HepG2 (cell line): Measurements from ENCODE around the gene CCNA2. TPM values are rescaled to one million over a fixed set of nuclear protein-coding genes. Genes with fewer than 3 reads are reported as not detected.

Source experiments
- AGO1 ChIP-seq: fragments of 200-400 bp; formaldehyde crosslinking; IDR thresholded peaks from 2 replicates; pipeline ENCODE4 v1.6.1; 2017; ENCODE audit warnings: mild to moderate bottlenecking, low read depth, low read length, moderate library complexity; ENCODE audit not compliant: poor library complexity, severe bottlenecking
- FOSL2 ChIP-seq: sonication (generic); formaldehyde crosslinking; IDR thresholded peaks from 2 replicates; pipeline ENCODE4 v1.4.0; 2020; ENCODE audit warnings: missing genetic modification reagents
- HCFC1 ChIP-seq: fragments of 150-350 bp; IDR thresholded peaks from 2 replicates; pipeline ENCODE4 v1.6.1; 2014; ENCODE audit warnings: low read depth, low read length
- KLF9 ChIP-seq: IDR thresholded peaks from 2 replicates; pipeline ENCODE4 v1.6.1; 2016; ENCODE audit warnings: low read depth
- MIER3 ChIP-seq: IDR thresholded peaks from 2 replicates; pipeline ENCODE4 v1.6.1; 2016; ENCODE audit warnings: missing compliant biosample characterization, borderline replicate concordance
- MYNN ChIP-seq: sonication (generic); formaldehyde crosslinking; IDR thresholded peaks from 2 replicates; pipeline ENCODE4 v1.4.0; 2020; ENCODE audit warnings: mild to moderate bottlenecking, low read depth, missing genetic modification reagents
- RAD51 ChIP-seq: fragments of 450-650 bp; IDR thresholded peaks from 2 replicates; pipeline ENCODE4 v1.6.1; 2016; ENCODE audit warnings: borderline replicate concordance
- RBM39 ChIP-seq: fragments of 200-400 bp; formaldehyde crosslinking; IDR thresholded peaks from one replicate; pipeline ENCODE4 v1.6.1; 2018; ENCODE audit warnings: antibody characterized with exemption, mild to moderate bottlenecking, low read depth, low read length; ENCODE audit not compliant: poor library complexity, severe bottlenecking
- REXO4 ChIP-seq: sonication (generic); formaldehyde crosslinking; IDR thresholded peaks from 2 replicates; pipeline ENCODE4 v1.8.0; 2022; ENCODE audit warnings: missing genetic modification reagents, mild to moderate bottlenecking, borderline replicate concordance
- SATB2 ChIP-seq: sonication (generic); formaldehyde crosslinking; IDR thresholded peaks from 2 replicates; pipeline ENCODE4 v1.5.0; 2020; ENCODE audit warnings: missing genetic modification reagents
- SIN3B ChIP-seq: fragments of 150-350 bp; IDR thresholded peaks from 2 replicates; pipeline ENCODE4 v1.6.1; 2014; ENCODE audit warnings: low read length
- SOX6 ChIP-seq, 2 experiments: fragments of 450-650 bp in 1 of 2; sonication (generic) in 1 of 2; formaldehyde crosslinking in 1 of 2; IDR thresholded peaks; 2 replicates each; pipeline versions ENCODE4 v1.4.0 to v1.6.1; 2017 to 2020; ENCODE audit warnings: antibody characterized with exemption in 1 of 2, mild to moderate bottlenecking in 1 of 2, missing genetic modification reagents in 1 of 2
- TBL1XR1 ChIP-seq: fragments of 150-350 bp; IDR thresholded peaks from 2 replicates; pipeline ENCODE4 v1.6.1; 2014; ENCODE audit warnings: borderline replicate concordance, low read length; ENCODE audit not compliant: partially characterized antibody
- TCF7 ChIP-seq: sonication (generic); IDR thresholded peaks from 2 replicates; pipeline ENCODE4 v1.6.1; 2016; ENCODE audit warnings: antibody characterized with exemption, low read depth
- U2AF1 ChIP-seq: fragments of 200-400 bp; formaldehyde crosslinking; optimal IDR thresholded peaks from 2 replicates; pipeline ENCODE3; 2017; ENCODE audit warnings: mild to moderate bottlenecking, low read depth, low read length
- ZBTB25 ChIP-seq: IDR thresholded peaks from 2 replicates; pipeline ENCODE4 v1.6.1; 2018; ENCODE audit warnings: missing genetic modification reagents
- ZMYM3 ChIP-seq: sonication (generic); formaldehyde crosslinking; IDR thresholded peaks from 2 replicates; pipeline ENCODE4 v1.5.1; 2020; ENCODE audit warnings: mild to moderate bottlenecking, missing genetic modification reagents
- ZNF337 ChIP-seq: sonication (generic); formaldehyde crosslinking; IDR thresholded peaks from 2 replicates; pipeline ENCODE4 v1.5.1; 2020; ENCODE audit warnings: missing genetic modification reagents, low read depth, mild to moderate bottlenecking, borderline replicate concordance
- ZNF570 ChIP-seq: sonication (generic); formaldehyde crosslinking; IDR thresholded peaks from 2 replicates; pipeline ENCODE4 v1.4.0; 2020; ENCODE audit warnings: mild to moderate bottlenecking, missing genetic modification reagents, borderline replicate concordance
- ZNF576 ChIP-seq: sonication (generic); formaldehyde crosslinking; IDR thresholded peaks from 2 replicates; pipeline ENCODE4 v1.4.0; 2020; ENCODE audit warnings: mild to moderate bottlenecking, missing genetic modification reagents
- ZNF709 ChIP-seq: sonication (generic); formaldehyde crosslinking; IDR thresholded peaks from 2 replicates; pipeline ENCODE4 v1.5.0; 2020; ENCODE audit warnings: mild to moderate bottlenecking, missing genetic modification reagents
- ZSCAN9 ChIP-seq: IDR thresholded peaks from 2 replicates; pipeline ENCODE4 v1.6.1; 2016; ENCODE audit warnings: borderline replicate concordance
- ZXDC ChIP-seq: sonication (generic); formaldehyde crosslinking; IDR thresholded peaks from 2 replicates; pipeline ENCODE4 v1.5.0; 2020; ENCODE audit warnings: mild to moderate bottlenecking, missing genetic modification reagents
- polyA plus RNA-seq, 8 experiments: library from polyadenylated mRNA; depleted of rRNA in 3 of 8; stranded (reverse) in 7 of 8; unstranded in 1 of 8; fragments of >200 nt; fragmentation: Illumina TruSeq in 4 of 8; extraction: Trizol in 4 of 8; gene quantifications; 2 replicates each; pipeline versions ENCODE4 v1.2.1 to v1.2.3, GENCODE V29; 2011 to 2016; ENCODE audit warnings: low read depth in 4 of 8, missing spikeins in 1 of 8, mixed read lengths in 1 of 8; ENCODE audit not compliant: insufficient read depth in 1 of 8
- total RNA-seq, 5 experiments: library from RNA; depleted of rRNA; stranded (reverse); fragments of >200 nt; fragmentation: Illumina TruSeq; extraction: Trizol; gene quantifications; 2 replicates each; pipeline ENCODE4 v1.2.3, GENCODE V29; 2016; ENCODE audit warnings: low read depth in 1 of 5
- TF ChIP-seq, protein P1 (sequence below): sonication (generic); formaldehyde crosslinking; IDR thresholded peaks from 2 replicates; pipeline ENCODE4 v1.4.0; 2020; ENCODE audit warnings: mild to moderate bottlenecking, missing genetic modification reagents
- TF ChIP-seq, protein P2 (sequence below): sonication (generic); formaldehyde crosslinking; IDR thresholded peaks from 2 replicates; pipeline ENCODE4 v1.4.0; 2020; ENCODE audit warnings: low read depth, mild to moderate bottlenecking, missing genetic modification reagents

The CCNA2 gene
- total and polyA plus RNA-seq, 2 of the 13 experiments (the other 11 are each of a cell fraction or from before 2014, with no cell fraction given), result 31.3 to 105 TPM

- TF ChIP-seq, protein P1, sequence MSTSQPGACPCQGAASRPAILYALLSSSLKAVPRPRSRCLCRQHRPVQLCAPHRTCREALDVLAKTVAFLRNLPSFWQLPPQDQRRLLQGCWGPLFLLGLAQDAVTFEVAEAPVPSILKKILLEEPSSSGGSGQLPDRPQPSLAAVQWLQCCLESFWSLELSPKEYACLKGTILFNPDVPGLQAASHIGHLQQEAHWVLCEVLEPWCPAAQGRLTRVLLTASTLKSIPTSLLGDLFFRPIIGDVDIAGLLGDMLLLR, result no peak; the same call in 1 of the 2 replicates
- no peak for TF ChIP-seq ZNF576 (CRISPR knock-in tag)
- TF ChIP-seq SATB2 (CRISPR knock-in tag), result no peak
- peak; percentile 7; the same call in 1 of the 2 replicates for TF ChIP-seq TCF7
- no peak for TF ChIP-seq ZSCAN9 (CRISPR knock-in tag)
- TF ChIP-seq TBL1XR1, result peak; percentile 14
- TF ChIP-seq RBM39, result peak; percentile 51
- TF ChIP-seq, protein P2, sequence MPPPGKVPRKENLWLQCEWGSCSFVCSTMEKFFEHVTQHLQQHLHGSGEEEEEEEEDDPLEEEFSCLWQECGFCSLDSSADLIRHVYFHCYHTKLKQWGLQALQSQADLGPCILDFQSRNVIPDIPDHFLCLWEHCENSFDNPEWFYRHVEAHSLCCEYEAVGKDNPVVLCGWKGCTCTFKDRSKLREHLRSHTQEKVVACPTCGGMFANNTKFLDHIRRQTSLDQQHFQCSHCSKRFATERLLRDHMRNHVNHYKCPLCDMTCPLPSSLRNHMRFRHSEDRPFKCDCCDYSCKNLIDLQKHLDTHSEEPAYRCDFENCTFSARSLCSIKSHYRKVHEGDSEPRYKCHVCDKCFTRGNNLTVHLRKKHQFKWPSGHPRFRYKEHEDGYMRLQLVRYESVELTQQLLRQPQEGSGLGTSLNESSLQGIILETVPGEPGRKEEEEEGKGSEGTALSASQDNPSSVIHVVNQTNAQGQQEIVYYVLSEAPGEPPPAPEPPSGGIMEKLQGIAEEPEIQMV (CRISPR knock-in tag), result no peak; the same call in 1 of the 2 replicates
- 0 out of 2 replicates have a peak, but pooled peaks have one; percentile 45 for TF ChIP-seq ZXDC (CRISPR knock-in tag)
- TF ChIP-seq SIN3B, result peak; percentile 99
- TF ChIP-seq MIER3 (CRISPR knock-in tag), result no peak
- no peak for TF ChIP-seq REXO4 (CRISPR knock-in tag)
- no peak for TF ChIP-seq FOSL2
- no peak for TF ChIP-seq ZNF337 (CRISPR knock-in tag)
- peak; percentile 53; the same call in 1 of the 2 replicates for TF ChIP-seq HCFC1
- TF ChIP-seq ZBTB25 (CRISPR knock-in tag), result no peak; the same call in 1 of the 2 replicates
- no peak for TF ChIP-seq ZMYM3 (CRISPR knock-in tag)
- TF ChIP-seq ZNF709 (CRISPR knock-in tag), result peak; percentile 80; the same call in 1 of the 2 replicates
- 0 out of 2 replicates have a peak, but pooled peaks have one; percentile 37 for TF ChIP-seq KLF9
- no peak for TF ChIP-seq ZNF570
- no peak for TF ChIP-seq U2AF1
- no peak for TF ChIP-seq SOX6 (IDR thresholded peaks at IDR 0.05)
- no peak for TF ChIP-seq SOX6 (CRISPR knock-in tag; IDR thresholded peaks at IDR 0.05)
- TF ChIP-seq RAD51, result no peak
- no peak for TF ChIP-seq MYNN (CRISPR knock-in tag)
- TF ChIP-seq AGO1, result no peak
Measured at GRCh38 chr4:121823505-121824170, at the start of gene CCNA2 (continued).
